Sigmoid colon (tissue), 7 donors: ENCODE data around the gene CDK8. TPM values are rescaled to one million over a fixed set of nuclear protein-coding genes. Genes with fewer than 3 reads are reported as not detected.

Source experiments
- DNase-seq: peaks from one replicate; pipeline ENCODE4 v3.0.0-alpha.2; 2019
- H3K27ac ChIP-seq, 4 donors: fragments of 200-600 bp; sonication (generic); one replicate each; pipeline ENCODE4 v1.5.1; 2016 to 2019; ENCODE audit warnings: mild to moderate bottlenecking in 1 of 4
- H3K27me3 ChIP-seq, 3 donors: fragments of 200-600 bp; sonication (generic); one replicate each; pipeline ENCODE4 v1.5.1; 2019; ENCODE audit warnings: mild to moderate bottlenecking in 1 of 3
- H3K36me3 ChIP-seq, 4 donors: fragments of 200-600 bp; sonication (generic); one replicate each; pipeline ENCODE4 v1.5.1; 2016 to 2019
- H3K4me1 ChIP-seq, 4 donors: fragments of 200-600 bp; sonication (generic); one replicate each; pipeline ENCODE4 v1.5.1; 2017 to 2019
- H3K4me3 ChIP-seq, 4 donors: fragments of 200-600 bp; sonication (generic); one replicate each; pipeline ENCODE4 v1.5.1; 2017 to 2019; ENCODE audit warnings: mild to moderate bottlenecking in 2 of 4, moderate library complexity in 1 of 4
- H3K9me3 ChIP-seq, 4 donors: fragments of 200-600 bp in 3 of 4; sonication (generic) in 3 of 4; one replicate each; pipeline versions ENCODE4 v1.5.1 to v1.6.1; 2013 to 2019
- EP300 ChIP-seq, 4 donors: sonication (generic); formaldehyde crosslinking; IDR thresholded peaks; one replicate each; pipeline ENCODE4 v1.6.1; 2017; ENCODE audit warnings: antibody characterized with exemption in 4 of 4
- POLR2A ChIP-seq, 2 donors: fragments of 450-650 bp; IDR thresholded peaks; one replicate each; pipeline ENCODE4 v1.6.1; 2016; ENCODE audit warnings: antibody characterized with exemption in 2 of 2, mild to moderate bottlenecking in 2 of 2, moderate library complexity in 2 of 2
- POLR2AphosphoS5 ChIP-seq, 4 donors: sonication (generic); formaldehyde crosslinking; IDR thresholded peaks; one replicate each; pipeline ENCODE4 v1.6.1; 2017; ENCODE audit warnings: antibody characterized with exemption in 4 of 4
- WGBS, 2 donors: extraction: QIAGEN DNeasy Blood & Tissue Kit; methylation state at CpG; one replicate each; pipeline ENCODE4 v1.1.7; 2013; 5-methylcytosine and 5-hydroxymethylcytosine counted together
- intact Hi-C: fragments of 100-400 bp; cut with DNase I; formaldehyde crosslinking; loops from one replicate; pipeline ENCODE4 v1.15.1; 2023
- polyA plus RNA-seq, 3 donors: library from polyadenylated mRNA; stranded (reverse); fragments of 200-250 nt; gene quantifications; one replicate each; pipeline ENCODE4 v1.2.3, GENCODE V29; 2013
- total RNA-seq, 4 donors: library from RNA; depleted of rRNA; stranded (reverse); fragments of >200 nt; gene quantifications; one replicate each; pipeline ENCODE4 v1.1.0, GENCODE V29; 2016
- TF ChIP-seq, protein P1 (sequence below), 4 experiments: fragments of 450-650 bp in 3 of 4; fragments of 200-600 bp in 1 of 4; IDR thresholded peaks; one replicate each; pipeline ENCODE4 v1.5.1; 2016 to 2019; ENCODE audit warnings: antibody characterized with exemption in 4 of 4, mild to moderate bottlenecking in 3 of 4, moderate library complexity in 2 of 4
- donor health status: healthy with polysubstance abuse.
- donor health status: Bipolar disorder and iron deficiency.
- donor health status: healthy.

The CDK8 gene
- total and polyA plus RNA-seq, 7 donors: 10.8 to 78.6 (median 42.3) TPM

DNA sequence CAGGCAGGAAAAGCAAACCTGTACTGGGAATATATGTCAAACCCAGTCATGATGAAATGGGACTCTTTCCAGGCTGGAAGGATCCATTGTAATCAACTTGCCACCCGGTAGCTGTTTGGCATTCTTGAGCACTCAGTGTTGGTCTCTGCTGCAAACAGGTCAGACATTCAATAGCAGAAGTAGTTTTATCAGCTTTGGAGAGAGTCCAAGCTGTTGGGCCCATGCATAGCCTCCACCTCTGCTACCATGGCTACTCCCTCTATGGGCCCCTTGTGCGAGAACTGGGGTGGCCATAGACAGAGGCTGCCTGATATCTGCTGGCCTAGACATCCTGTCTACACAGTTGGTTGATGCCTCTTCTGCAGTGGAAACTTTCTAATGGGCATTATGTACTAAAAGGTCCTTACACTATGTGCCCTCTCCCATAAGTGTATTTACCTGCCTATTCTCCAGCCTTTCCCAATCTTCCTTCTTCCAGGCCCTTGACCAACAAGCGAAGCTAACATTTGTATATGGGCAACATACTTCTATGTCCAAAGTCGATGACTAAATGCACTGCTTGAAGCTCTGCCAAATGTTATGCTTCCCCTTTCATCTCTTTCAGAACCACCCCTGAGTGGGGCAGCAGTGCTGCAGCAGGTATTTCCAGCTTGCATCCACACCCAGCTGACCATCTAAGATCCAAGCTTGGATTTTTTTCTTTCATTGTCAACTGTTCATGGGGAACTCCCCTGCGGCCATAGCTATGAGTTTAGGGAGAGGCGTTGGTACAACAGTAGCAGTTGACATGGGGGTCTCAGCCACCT, 26.6 kb upstream of the CDK8 start:
- TF ChIP-seq POLR2A (IDR thresholded peaks at IDR 0.05) (no peak), EP300 (IDR thresholded peaks at IDR 0.05) (no peak)
- H3K4me1 ChIP-seq: peaks cover 0 to 8% (median 5%) of the 10 kb centered on the region in 4 donors
- H3K27ac ChIP-seq: no peak overlapping the region
- no peaks in the 10 kb centered on the region for H3K27me3 ChIP-seq
- no peaks in the 10 kb centered on the region for H3K9me3 ChIP-seq
- no peak for DNase-seq
- 87 to 91% methylated on average over 6 of the region's 6 CpGs for WGBS, 2 donors
- H3K36me3 ChIP-seq: no peaks in the 10 kb centered on the region
- intact Hi-C loops: no loop called here
- H3K4me3 ChIP-seq: no peak overlapping the region

DNA sequence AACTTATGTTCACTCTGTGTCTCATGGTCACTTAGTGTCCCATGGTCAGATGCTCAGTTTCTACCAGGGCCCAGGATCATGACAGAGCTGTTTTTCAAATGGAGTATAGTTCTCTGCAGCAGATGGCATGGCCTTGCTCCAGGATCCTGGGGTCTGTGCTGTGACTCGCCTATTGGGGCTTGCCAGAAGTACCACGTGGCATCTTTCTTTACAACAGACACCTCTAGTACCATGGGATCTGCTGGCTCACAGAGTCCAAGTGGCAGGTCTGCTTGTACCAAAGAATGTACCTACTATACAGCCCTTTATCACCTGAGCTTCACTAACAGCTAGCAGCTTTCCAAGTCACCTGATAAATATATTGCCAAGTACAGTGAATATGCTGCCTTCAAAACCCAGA, 25.8 kb upstream of the CDK8 start:
- no peak for DNase-seq

DNA sequence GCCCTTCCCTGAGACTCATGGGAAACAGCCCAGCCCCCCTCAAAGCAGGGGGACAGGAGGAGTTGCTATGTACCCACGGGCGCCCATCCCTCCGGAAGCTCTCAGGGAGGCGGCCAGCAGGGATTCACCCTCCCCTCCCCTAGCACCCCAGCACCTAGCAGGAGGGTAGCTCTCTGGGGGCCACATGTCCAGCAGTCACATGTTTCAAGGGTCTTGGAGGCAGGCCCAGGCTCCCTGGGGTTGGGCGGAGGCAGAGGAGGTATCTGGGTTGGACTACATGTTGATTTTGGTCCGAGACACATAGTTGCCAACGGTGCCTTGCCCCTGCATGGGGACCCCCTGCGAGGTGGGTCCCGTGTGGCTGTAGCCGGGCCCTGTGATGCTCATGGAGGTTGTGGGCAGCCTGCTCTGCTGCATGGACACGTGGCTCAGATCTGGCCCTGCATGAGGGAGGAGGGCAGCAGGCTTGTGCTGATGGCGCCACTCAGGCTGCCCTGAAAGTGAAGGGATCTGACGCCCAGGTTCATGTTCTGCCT, 24.8 kb upstream of the CDK8 start:
- no peaks in the 10 kb centered on the region for H3K27me3 ChIP-seq
- no peak for DNase-seq
- TF ChIP-seq EP300 (IDR thresholded peaks at IDR 0.05) (no peak), POLR2AphosphoS5 (IDR thresholded peaks at IDR 0.05) (no peak), POLR2A (IDR thresholded peaks at IDR 0.05) (no peak)
- TF ChIP-seq, protein P1, sequence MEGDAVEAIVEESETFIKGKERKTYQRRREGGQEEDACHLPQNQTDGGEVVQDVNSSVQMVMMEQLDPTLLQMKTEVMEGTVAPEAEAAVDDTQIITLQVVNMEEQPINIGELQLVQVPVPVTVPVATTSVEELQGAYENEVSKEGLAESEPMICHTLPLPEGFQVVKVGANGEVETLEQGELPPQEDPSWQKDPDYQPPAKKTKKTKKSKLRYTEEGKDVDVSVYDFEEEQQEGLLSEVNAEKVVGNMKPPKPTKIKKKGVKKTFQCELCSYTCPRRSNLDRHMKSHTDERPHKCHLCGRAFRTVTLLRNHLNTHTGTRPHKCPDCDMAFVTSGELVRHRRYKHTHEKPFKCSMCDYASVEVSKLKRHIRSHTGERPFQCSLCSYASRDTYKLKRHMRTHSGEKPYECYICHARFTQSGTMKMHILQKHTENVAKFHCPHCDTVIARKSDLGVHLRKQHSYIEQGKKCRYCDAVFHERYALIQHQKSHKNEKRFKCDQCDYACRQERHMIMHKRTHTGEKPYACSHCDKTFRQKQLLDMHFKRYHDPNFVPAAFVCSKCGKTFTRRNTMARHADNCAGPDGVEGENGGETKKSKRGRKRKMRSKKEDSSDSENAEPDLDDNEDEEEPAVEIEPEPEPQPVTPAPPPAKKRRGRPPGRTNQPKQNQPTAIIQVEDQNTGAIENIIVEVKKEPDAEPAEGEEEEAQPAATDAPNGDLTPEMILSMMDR (IDR thresholded peaks at IDR 0.05): no peak
- intact Hi-C loops: no loop called here
- no peaks in the 10 kb centered on the region for H3K36me3 ChIP-seq
- 90 to 92% methylated on average over 13 of the region's 13 CpGs for WGBS, 2 donors
- no peak overlapping the region for H3K27ac ChIP-seq
- H3K4me3 ChIP-seq: no peak overlapping the region
- no peaks in the 10 kb centered on the region for H3K4me1 ChIP-seq
- H3K9me3 ChIP-seq: no peaks in the 10 kb centered on the region

More for the DNA sequence above, 25.8 kb upstream of the CDK8 start:
- Histone ChIP-seq H3K4me1 (peaks cover 0 to 2% (median under 1%) of the 10 kb centered on the region in 4 donors), H3K27ac (no peak overlapping the region), H3K9me3 (no peaks in the 10 kb centered on the region), H3K36me3 (no peaks in the 10 kb centered on the region), H3K4me3 (no peak overlapping the region), H3K27me3 (no peaks in the 10 kb centered on the region)
- 89 to 92% methylated on average over 2 of the region's 2 CpGs for WGBS, 2 donors
- TF ChIP-seq, protein P1 (IDR thresholded peaks at IDR 0.05): no peak
- TF ChIP-seq POLR2A (IDR thresholded peaks at IDR 0.05) (no peak), EP300 (IDR thresholded peaks at IDR 0.05) (no peak), POLR2AphosphoS5 (IDR thresholded peaks at IDR 0.05) (no peak)
- intact Hi-C loops: no loop called here

DNA sequence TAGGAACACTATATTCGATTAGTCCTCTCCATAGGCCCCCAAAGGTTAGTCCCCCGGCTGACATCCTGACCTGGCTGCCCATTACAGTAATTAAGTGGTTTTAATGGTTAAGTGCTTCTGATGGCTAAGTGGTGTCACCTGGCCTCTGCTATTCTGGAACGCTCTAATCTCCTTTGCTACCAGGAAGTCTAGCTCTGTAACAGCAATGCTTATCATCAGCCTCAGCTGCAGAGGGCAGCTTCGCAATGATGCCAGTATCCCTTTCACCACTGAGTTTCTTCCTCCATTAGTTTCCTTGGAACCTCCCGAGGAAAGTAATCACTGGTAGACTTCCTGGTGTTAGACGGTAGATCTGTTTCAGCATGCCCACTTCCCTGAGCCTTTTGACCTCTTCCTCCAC, 23.2 kb upstream of the CDK8 start:
- Histone ChIP-seq H3K4me3 (no peak overlapping the region), H3K27ac (no peak overlapping the region), H3K9me3 (no peaks in the 10 kb centered on the region), H3K4me1 (no peaks in the 10 kb centered on the region), H3K36me3 (no peaks in the 10 kb centered on the region), H3K27me3 (no peaks in the 10 kb centered on the region)
- TF ChIP-seq POLR2A (IDR thresholded peaks at IDR 0.05): no peak
- TF ChIP-seq EP300 (IDR thresholded peaks at IDR 0.05): no peak
- TF ChIP-seq POLR2AphosphoS5 (IDR thresholded peaks at IDR 0.05): no peak
- TF ChIP-seq, protein P1 (IDR thresholded peaks at IDR 0.05): no peak
- DNase-seq: no peak
- 67 to 70% methylated on average over 6 of the region's 6 CpGs for WGBS, 2 donors
- intact Hi-C loops: no loop called here

DNA sequence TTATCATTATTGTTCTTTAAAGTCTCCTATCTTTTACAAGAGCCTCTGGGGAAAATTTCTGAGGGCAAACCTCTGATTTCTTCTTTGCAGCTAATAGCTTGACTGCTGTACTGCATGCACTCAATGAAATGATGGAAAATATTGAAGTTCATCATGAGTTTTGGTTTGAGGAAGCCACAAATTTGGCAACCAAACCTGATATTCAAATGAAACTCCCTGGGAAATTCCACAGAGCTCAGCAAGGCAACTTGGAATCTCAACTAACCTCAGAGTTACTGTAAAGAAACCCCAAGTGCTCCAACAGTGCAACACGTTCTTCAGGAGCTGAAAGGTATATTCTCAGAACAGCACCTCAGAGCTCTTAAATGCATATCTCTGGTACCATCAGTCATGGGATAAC, 17.6 kb upstream of the CDK8 start:
- no peaks in the 10 kb centered on the region for H3K27me3 ChIP-seq
- intact Hi-C loops: no loop called here
- no peak for TF ChIP-seq POLR2A (IDR thresholded peaks at IDR 0.05)
- TF ChIP-seq POLR2AphosphoS5 (IDR thresholded peaks at IDR 0.05): no peak
- TF ChIP-seq EP300 (IDR thresholded peaks at IDR 0.05): no peak
- TF ChIP-seq, protein P1 (IDR thresholded peaks at IDR 0.05): no peak
- no peaks in the 10 kb centered on the region for H3K36me3 ChIP-seq
- no peak for DNase-seq
- no peak overlapping the region for H3K27ac ChIP-seq
- WGBS, 2 donors: 47 to 53% methylated on average over 1 of the region's 1 CpG
- no peaks in the 10 kb centered on the region for H3K9me3 ChIP-seq
- no peak overlapping the region for H3K4me3 ChIP-seq
- peaks cover 0 to 7% (median 0%) of the 10 kb centered on the region in 4 donors for H3K4me1 ChIP-seq
